MG63 (cell line): ENCODE results near the gene SLC11A2. TPM values are rescaled to one million over a fixed set of nuclear protein-coding genes. Genes with fewer than 3 reads are reported as not detected.

Experiments
- DNase-seq: peaks from one replicate; pipeline ENCODE4 v3.0.0-alpha.2; 2020
- H3K27me3 ChIP-seq: fragments of 250-450 bp; sonication (Bioruptor Pico); 2 replicates; pipeline ENCODE4 v1.5.1; 2020; ENCODE audit warnings: mild to moderate bottlenecking, moderate library complexity
- H3K36me3 ChIP-seq: fragments of 250-450 bp; sonication (Bioruptor Pico); 2 replicates; pipeline ENCODE4 v1.5.1; 2020; ENCODE audit warnings: mild to moderate bottlenecking, moderate library complexity
- H3K4me3 ChIP-seq: fragments of 250-450 bp; sonication (Bioruptor Pico); 2 replicates; pipeline ENCODE4 v1.5.1; 2020; ENCODE audit warnings: mild to moderate bottlenecking, moderate library complexity
- H3K9me3 ChIP-seq: fragments of 250-450 bp; sonication (Bioruptor Pico); 2 replicates; pipeline ENCODE4 v1.5.1; 2020; ENCODE audit warnings: mild to moderate bottlenecking, moderate library complexity
- total RNA-seq: library from RNA; depleted of rRNA; stranded (reverse); fragments of >200 nt; shearing (Covaris generic); gene quantifications from 2 replicates; pipeline ENCODE4 v1.2.3, GENCODE V29; 2014; ENCODE audit warnings: low replicate concordance

The SLC11A2 gene
- total RNA-seq, 1 experiment from 2014 or later: 12.0 TPM

GRCh38 chr12:51009056-51009440 lies 17.1 kb downstream of the SLC11A2 start:
- H3K36me3 ChIP-seq: peaks cover 19% of the 10 kb centered on the region
- no peaks in the 10 kb centered on the region for H3K27me3 ChIP-seq

GRCh38 chr12:51008329-51009055 lies 17.7 kb downstream of the SLC11A2 start:
- H3K9me3 ChIP-seq: no peaks in the 10 kb centered on the region
- no peak for DNase-seq
- peaks cover 23% of the 10 kb centered on the region for H3K36me3 ChIP-seq
- H3K27me3 ChIP-seq: no peaks in the 10 kb centered on the region
- H3K4me3 ChIP-seq: no peak overlapping the region

More at GRCh38 chr12:51009056-51009440, 17.1 kb downstream of the SLC11A2 start:
- no peak overlapping the region for H3K4me3 ChIP-seq
- DNase-seq: no peak
- no peaks in the 10 kb centered on the region for H3K9me3 ChIP-seq

- H3K4me3 ChIP-seq: no peak overlapping the region
- no peaks in the 10 kb centered on the region for H3K9me3 ChIP-seq
- H3K27me3 ChIP-seq: no peaks in the 10 kb centered on the region
- DNase-seq: no peak
- peaks cover 29% of the 10 kb centered on the region for H3K36me3 ChIP-seq
Observed at GRCh38 chr12:51005671-51006070, 20.5 kb downstream of the SLC11A2 start.

GRCh38 chr12:51005030-51005429 lies 21.2 kb downstream of the SLC11A2 start:
- DNase-seq: no peak
- no peaks in the 10 kb centered on the region for H3K27me3 ChIP-seq
- no peak overlapping the region for H3K4me3 ChIP-seq
- no peaks in the 10 kb centered on the region for H3K9me3 ChIP-seq
- peaks cover 33% of the 10 kb centered on the region for H3K36me3 ChIP-seq

GRCh38 chr12:51004504-51004903 lies 21.7 kb downstream of the SLC11A2 start:
- no peak overlapping the region for H3K4me3 ChIP-seq
- peaks cover 39% of the 10 kb centered on the region for H3K36me3 ChIP-seq
- H3K9me3 ChIP-seq: no peaks in the 10 kb centered on the region
- no peaks in the 10 kb centered on the region for H3K27me3 ChIP-seq
- no peak for DNase-seq

- no peaks in the 10 kb centered on the region for H3K27me3 ChIP-seq
- peaks cover 46% of the 10 kb centered on the region for H3K36me3 ChIP-seq
- H3K9me3 ChIP-seq: no peaks in the 10 kb centered on the region
- H3K4me3 ChIP-seq: no peak overlapping the region
- no peak for DNase-seq
Observed at GRCh38 chr12:51001799-51002198, 24.4 kb downstream of the SLC11A2 start.

- peak; percentile 62 for DNase-seq
- Histone ChIP-seq H3K4me3 (no peak overlapping the region), H3K27me3 (no peaks in the 10 kb centered on the region), H3K36me3 (peaks cover 53% of the 10 kb centered on the region), H3K9me3 (no peaks in the 10 kb centered on the region)
Observed at GRCh38 chr12:51000245-51000644, 25.9 kb downstream of the SLC11A2 start.

GRCh38 chr12:50999093-50999492 lies 27.1 kb downstream of the SLC11A2 start:
- DNase-seq: no peak
- Histone ChIP-seq H3K9me3 (no peaks in the 10 kb centered on the region), H3K27me3 (no peaks in the 10 kb centered on the region), H3K4me3 (no peak overlapping the region), H3K36me3 (peaks cover 47% of the 10 kb centered on the region)

GRCh38 chr12:50992819-50993218 lies 33.4 kb downstream of the SLC11A2 start:
- Histone ChIP-seq H3K9me3 (no peaks in the 10 kb centered on the region), H3K4me3 (no peak overlapping the region), H3K27me3 (no peaks in the 10 kb centered on the region), H3K36me3 (peaks cover 54% of the 10 kb centered on the region)
- no peak for DNase-seq

GRCh38 chr12:50991291-50991690 lies 34.9 kb downstream of the SLC11A2 start:
- Histone ChIP-seq H3K9me3 (no peaks in the 10 kb centered on the region), H3K4me3 (no peak overlapping the region), H3K36me3 (peaks cover 53% of the 10 kb centered on the region), H3K27me3 (no peaks in the 10 kb centered on the region)
- no peak for DNase-seq

GRCh38 chr12:50990791-50991190 lies 35.4 kb downstream of the SLC11A2 start:
- Histone ChIP-seq H3K27me3 (no peaks in the 10 kb centered on the region), H3K36me3 (peaks cover 49% of the 10 kb centered on the region), H3K9me3 (no peaks in the 10 kb centered on the region), H3K4me3 (no peak overlapping the region)
- DNase-seq: no peak

GRCh38 chr12:50990147-50990727 lies 35.9 kb downstream of the SLC11A2 start:
- peaks cover 45% of the 10 kb centered on the region for H3K36me3 ChIP-seq
- DNase-seq: no peak
- no peak overlapping the region for H3K4me3 ChIP-seq
- no peaks in the 10 kb centered on the region for H3K27me3 ChIP-seq
- no peaks in the 10 kb centered on the region for H3K9me3 ChIP-seq

GRCh38 chr12:50988871-50989270 lies 37.3 kb downstream of the SLC11A2 start:
- Histone ChIP-seq H3K27me3 (no peaks in the 10 kb centered on the region), H3K9me3 (no peaks in the 10 kb centered on the region), H3K4me3 (no peak overlapping the region), H3K36me3 (peaks cover 45% of the 10 kb centered on the region)
- DNase-seq: no peak

GRCh38 chr12:50988051-50988450 lies 38.1 kb downstream of the SLC11A2 start:
- DNase-seq: no peak
- H3K9me3 ChIP-seq: no peaks in the 10 kb centered on the region
- H3K4me3 ChIP-seq: no peak overlapping the region
- H3K36me3 ChIP-seq: peaks cover 42% of the 10 kb centered on the region
- H3K27me3 ChIP-seq: no peaks in the 10 kb centered on the region

- Histone ChIP-seq H3K27me3 (no peaks in the 10 kb centered on the region), H3K4me3 (no peak overlapping the region), H3K36me3 (peaks cover 42% of the 10 kb centered on the region), H3K9me3 (no peaks in the 10 kb centered on the region)
- DNase-seq: no peak
Observed at GRCh38 chr12:50986966-50987737, 39.0 kb downstream of the SLC11A2 start.

GRCh38 chr12:50985322-50985721 lies 40.9 kb downstream of the SLC11A2 start:
- no peaks in the 10 kb centered on the region for H3K27me3 ChIP-seq
- H3K4me3 ChIP-seq: no peak overlapping the region
- no peaks in the 10 kb centered on the region for H3K9me3 ChIP-seq
- H3K36me3 ChIP-seq: peaks cover 31% of the 10 kb centered on the region
- DNase-seq: no peak

GRCh38 chr12:50984586-50985298 lies 41.4 kb downstream of the SLC11A2 start:
- Histone ChIP-seq H3K27me3 (no peaks in the 10 kb centered on the region), H3K4me3 (no peak overlapping the region), H3K36me3 (peaks cover 26% of the 10 kb centered on the region), H3K9me3 (no peaks in the 10 kb centered on the region)
- DNase-seq: no peak
